Panc1 (cell line): ENCODE data around the gene DDB1. TPM values are rescaled to one million over a fixed set of nuclear protein-coding genes. Genes with fewer than 3 reads are reported as not detected.

Experiments
- ATAC-seq: fragments of 200-7000 bp; cut with Tn5 transposase; 2 replicates; pipeline ENCODE4 v1.9.1; 2020; ENCODE audit warnings: mild to moderate bottlenecking, moderate library complexity
- BruUV-seq: library from RNA; stranded (reverse); fragments of 400-500 nt; replicated peaks from 2 replicates; lab custom pipeline; 2021; lab: Mats Ljungman, UMichigan
- CTCF ChIA-PET: fragments of 300-600 bp; sonication (Branson Sonifier 250); formaldehyde crosslinking; loops from one replicate; lab custom pipeline; 2022; ENCODE audit warnings: antibody characterized with exemption; lab: Charles Lee
- POLR2A ChIA-PET: fragments of 300-600 bp; sonication (Branson Sonifier 250); formaldehyde crosslinking; loops from one replicate; lab custom pipeline; 2022; ENCODE audit warnings: antibody characterized with exemption; lab: Charles Lee
- DNase-seq: peaks from one replicate; pipeline ENCODE4 v3.0.0-alpha.2; 2010; ENCODE audit warnings: low read depth, low spot score
- H3K27ac ChIP-seq: 2 replicates; pipeline ENCODE4 v1.5.1; 2011; ENCODE audit warnings: mild to moderate bottlenecking, low read length, inconsistent platforms
- H3K27me3 ChIP-seq: fragments of 200-500 bp; sonication (Bioruptor generic); 2 replicates; pipeline ENCODE4 v1.6.0; 2014; ENCODE audit warnings: low read length, inconsistent platforms; ENCODE audit not compliant: control insufficient read depth, insufficient read depth
- H3K36me3 ChIP-seq: fragments of 200-500 bp; sonication (Bioruptor generic); 2 replicates; pipeline ENCODE4 v1.5.1; 2014; ENCODE audit warnings: inconsistent platforms, mild to moderate bottlenecking, low read length, moderate library complexity; ENCODE audit not compliant: control insufficient read depth, insufficient read depth
- H3K4me1 ChIP-seq: 2 replicates; pipeline ENCODE4 v1.5.1; 2011; ENCODE audit warnings: inconsistent platforms, mild to moderate bottlenecking, low read length, moderate library complexity; ENCODE audit not compliant: control insufficient read depth, insufficient read depth
- H3K4me3 ChIP-seq, 2 experiments: 2 replicates each; pipeline ENCODE4 v1.5.1; 2011 to 2012; ENCODE audit warnings: low read depth in 2 of 2, low read length in 2 of 2, mild to moderate bottlenecking in 2 of 2, inconsistent platforms in 1 of 2, moderate library complexity in 1 of 2
- H3K9me3 ChIP-seq: fragments of 200-500 bp; sonication (Bioruptor generic); 2 replicates; pipeline ENCODE4 v1.5.1; 2014; ENCODE audit warnings: low read depth, mild to moderate bottlenecking, inconsistent platforms, low read length, moderate library complexity; ENCODE audit not compliant: control insufficient read depth, insufficient read depth
- POLR2AphosphoS5 ChIP-seq: IDR thresholded peaks from 2 replicates; pipeline ENCODE4 v1.6.1; 2012; ENCODE audit warnings: mild to moderate bottlenecking, low read depth, low read length, moderate library complexity
- REST ChIP-seq, 2 experiments: IDR thresholded peaks; 2 replicates each; pipeline ENCODE4 v1.6.1; 2011 to 2012; ENCODE audit warnings: low read depth in 2 of 2, control low read depth in 1 of 2, low read length in 1 of 2, mild to moderate bottlenecking in 1 of 2, moderate library complexity in 1 of 2; ENCODE audit not compliant: insufficient read depth in 1 of 2
- SIN3A ChIP-seq: IDR thresholded peaks from 2 replicates; pipeline ENCODE4 v1.6.1; 2012; ENCODE audit warnings: low read depth, mild to moderate bottlenecking, low read length, moderate library complexity, borderline replicate concordance; ENCODE audit not compliant: insufficient read depth
- TCF7L2 ChIP-seq: IDR thresholded peaks from 2 replicates; pipeline ENCODE4 v1.6.1; 2011; ENCODE audit warnings: mild to moderate bottlenecking, low read depth, low read length, inconsistent platforms
- in situ Hi-C: cut with HindIII; loops from 2 replicates; pipeline ENCODE4 v1.10.0; 2016; ENCODE audit warnings: low sequenced_read_pairs, low pct_unique_long_range_greater_than_20kb
- intact Hi-C: fragments of 100-400 bp; cut with micrococcal nuclease; formaldehyde crosslinking; loops from one replicate; pipeline ENCODE4 v1.10.0; 2022; ENCODE audit not compliant: unreplicated experiment
- total RNA-seq: library from RNA; stranded (reverse); gene quantifications from one replicate; pipeline ENCODE4 v1.2.1, GENCODE V29; 2021; ENCODE audit not compliant: unreplicated experiment
- TF ChIP-seq, protein P1 (sequence below): fragments of 450-650 bp; IDR thresholded peaks from 2 replicates; pipeline ENCODE4 v1.5.1; 2017; ENCODE audit warnings: mild to moderate bottlenecking

Gene DDB1
- total RNA-seq, 1 experiment from 2014 or later = 217 TPM

DNA sequence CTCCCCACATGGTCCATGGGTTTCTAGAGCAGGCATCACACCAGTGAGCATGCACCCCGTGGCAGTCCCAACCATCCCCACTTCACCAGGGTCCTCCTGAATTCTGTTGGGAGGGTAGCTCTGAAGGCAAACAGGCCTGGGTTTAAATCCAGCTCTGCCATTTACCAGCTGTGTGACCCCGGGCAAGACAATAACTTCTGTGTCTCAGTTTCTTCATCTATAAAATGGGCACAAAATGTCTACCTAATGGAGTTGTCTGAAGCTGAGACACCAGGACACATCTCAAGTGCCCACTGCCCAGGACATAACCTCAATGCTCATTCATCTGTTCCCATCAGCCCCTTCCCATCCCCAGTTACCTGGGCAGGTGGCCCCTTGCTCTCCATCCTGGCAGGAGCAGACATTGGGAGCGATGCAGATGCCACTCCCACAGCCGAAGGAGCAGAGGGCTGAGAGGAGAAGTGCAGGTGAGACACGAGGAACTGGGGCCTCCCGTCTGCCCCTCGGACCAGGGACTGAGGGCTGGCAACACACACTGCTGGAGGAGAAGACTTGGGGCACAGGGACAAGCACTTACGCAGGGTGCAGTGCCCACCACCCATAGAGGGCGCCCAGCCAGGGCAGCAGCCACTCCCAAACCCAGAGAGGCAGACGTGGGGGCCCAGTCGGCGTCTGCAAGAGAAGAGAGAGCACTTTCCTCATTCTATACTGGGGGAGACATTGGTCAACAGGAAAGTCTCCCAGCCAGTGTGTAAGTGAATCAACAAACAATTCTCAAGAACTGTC is 41.8 kb downstream of the DDB1 start:
- no peak for DNase-seq
- Histone ChIP-seq H3K36me3 (no peaks in the 10 kb centered on the region), H3K27me3 (no peaks in the 10 kb centered on the region), H3K4me1 (no peaks in the 10 kb centered on the region), H3K27ac (no peak overlapping the region), H3K9me3 (no peaks in the 10 kb centered on the region), H3K4me3 (no peak overlapping the region)
- TF ChIP-seq TCF7L2 (no peak), POLR2AphosphoS5 (no peak), SIN3A (no peak), REST (IDR thresholded peaks at IDR 0.05; ENCODE audit: insufficient read depth in 1 of 2, low read depth in 2 of 2, low read length in 1 of 2) (no peak)
- TF ChIP-seq, protein P1, sequence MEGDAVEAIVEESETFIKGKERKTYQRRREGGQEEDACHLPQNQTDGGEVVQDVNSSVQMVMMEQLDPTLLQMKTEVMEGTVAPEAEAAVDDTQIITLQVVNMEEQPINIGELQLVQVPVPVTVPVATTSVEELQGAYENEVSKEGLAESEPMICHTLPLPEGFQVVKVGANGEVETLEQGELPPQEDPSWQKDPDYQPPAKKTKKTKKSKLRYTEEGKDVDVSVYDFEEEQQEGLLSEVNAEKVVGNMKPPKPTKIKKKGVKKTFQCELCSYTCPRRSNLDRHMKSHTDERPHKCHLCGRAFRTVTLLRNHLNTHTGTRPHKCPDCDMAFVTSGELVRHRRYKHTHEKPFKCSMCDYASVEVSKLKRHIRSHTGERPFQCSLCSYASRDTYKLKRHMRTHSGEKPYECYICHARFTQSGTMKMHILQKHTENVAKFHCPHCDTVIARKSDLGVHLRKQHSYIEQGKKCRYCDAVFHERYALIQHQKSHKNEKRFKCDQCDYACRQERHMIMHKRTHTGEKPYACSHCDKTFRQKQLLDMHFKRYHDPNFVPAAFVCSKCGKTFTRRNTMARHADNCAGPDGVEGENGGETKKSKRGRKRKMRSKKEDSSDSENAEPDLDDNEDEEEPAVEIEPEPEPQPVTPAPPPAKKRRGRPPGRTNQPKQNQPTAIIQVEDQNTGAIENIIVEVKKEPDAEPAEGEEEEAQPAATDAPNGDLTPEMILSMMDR = no peak; the same call in 1 of the 2 replicates
- ATAC-seq = no peak
- no TSS peak for BruUV-seq
- POLR2A ChIA-PET = no interaction called here
- intact Hi-C loops (no loop called here), in situ Hi-C loops (no loop called here)
- CTCF ChIA-PET = no interaction called here

GRCh38 chr11:61287338-61287977 is 45.4 kb downstream of the DDB1 start:
- CTCF ChIA-PET = interaction anchor here (0.7 kb wide), 1 partner anchor 60 kb away, joined by 5 read pairs; no protein-coding TSS in a partner anchor
- BruUV-seq = no TSS peak
- Histone ChIP-seq H3K4me1 (no peaks in the 10 kb centered on the region), H3K36me3 (no peaks in the 10 kb centered on the region), H3K27me3 (no peaks in the 10 kb centered on the region), H3K27ac (no peak overlapping the region), H3K9me3 (no peaks in the 10 kb centered on the region), H3K4me3 (no peak overlapping the region)
- in situ Hi-C loops (no loop called here), intact Hi-C loops (no loop called here)
- ATAC-seq (no peak), DNase-seq (no peak)
- POLR2A ChIA-PET = interaction anchor here (0.7 kb wide), 1 partner anchor 303 kb away, joined by 13 read pairs; no protein-coding TSS in a partner anchor
- no peak for TF ChIP-seq POLR2AphosphoS5
- no peak for TF ChIP-seq TCF7L2
- no peak for TF ChIP-seq REST (IDR thresholded peaks at IDR 0.05; ENCODE audit: insufficient read depth in 1 of 2, low read depth in 2 of 2, low read length in 1 of 2)
- no peak for TF ChIP-seq SIN3A
- TF ChIP-seq, protein P1 = no peak
